ENCODE measurements around the gene HPCA.

Gene HPCA

GRCh38 chr1:32867151-32867550 is 19.1 kb upstream of the HPCA start:
- DNase-seq (ENCODE audit: low spot score) = no peak
- TF ChIP-seq CTCF (IDR thresholded peaks at IDR 0.05; ENCODE audit: extremely low read depth, missing control alignments) = no peak

GRCh38 chr1:32867671-32868070 is 18.6 kb upstream of the HPCA start:
- no peak for DNase-seq (ENCODE audit: low spot score)
- no peak for TF ChIP-seq CTCF (IDR thresholded peaks at IDR 0.05; ENCODE audit: extremely low read depth, missing control alignments)

- DNase-seq (ENCODE audit: low spot score) = no peak
- no peak for TF ChIP-seq CTCF (IDR thresholded peaks at IDR 0.05; ENCODE audit: extremely low read depth, missing control alignments)
Observed at GRCh38 chr1:32868085-32868484, 18.2 kb upstream of the HPCA start.

- no peak for DNase-seq (ENCODE audit: low spot score)
- TF ChIP-seq CTCF (IDR thresholded peaks at IDR 0.05; ENCODE audit: extremely low read depth, missing control alignments) = no peak
Observed at GRCh38 chr1:32868806-32869455, 17.4 kb upstream of the HPCA start.

GRCh38 chr1:32869923-32870614 is 16.2 kb upstream of the HPCA start:
- DNase-seq (ENCODE audit: low spot score) = no peak
- TF ChIP-seq CTCF (IDR thresholded peaks at IDR 0.05; ENCODE audit: extremely low read depth, missing control alignments) = no peak

GRCh38 chr1:32870615-32871363 is 15.5 kb upstream of the HPCA start, which contains the start of gene FNDC5:
Gene FNDC5, minus strand, starts transcription at chr1:32870912.
- peak; percentile 52 for DNase-seq (ENCODE audit: low spot score)
- no peak for TF ChIP-seq CTCF (IDR thresholded peaks at IDR 0.05; ENCODE audit: extremely low read depth, missing control alignments)

Measured in GM20000 (cell line).